Smooth muscle cell (in vitro differentiated cells): ENCODE results near the gene MAPK12. TPM values are rescaled to one million over a fixed set of nuclear protein-coding genes. Genes with fewer than 3 reads are reported as not detected.
A peak's percentile ranks its signal among the peaks of the same experiment; 100 is the strongest.

ENCODE experiments used
- DNase-seq: peaks from one replicate; lab custom pipeline; 2025; ENCODE audit not compliant: unreplicated experiment; lab: John Stamatoyannopoulos, UW
- H2AFZ ChIP-seq: fragments of 200-600 bp; sonication (generic); 2 replicates; pipeline ENCODE4 v1.6.0; 2016; ENCODE audit warnings: antibody characterized with exemption, low read depth, mild to moderate bottlenecking
- H3F3A ChIP-seq: fragments of 200-600 bp; sonication (generic); 2 replicates; pipeline ENCODE4 v1.6.0; 2017; ENCODE audit warnings: antibody characterized with exemption, low read depth
- H3K27ac ChIP-seq: fragments of 200-600 bp; sonication (generic); 2 replicates; pipeline ENCODE4 v1.5.1; 2016; ENCODE audit warnings: low read depth, mild to moderate bottlenecking
- H3K27me3 ChIP-seq: fragments of 200-600 bp; sonication (generic); 2 replicates; pipeline ENCODE4 v1.6.1; 2016; ENCODE audit warnings: low read depth, mild to moderate bottlenecking
- H3K36me3 ChIP-seq: fragments of 200-600 bp; sonication (generic); 2 replicates; pipeline ENCODE4 v1.5.1; 2016; ENCODE audit warnings: low read depth
- H3K4me1 ChIP-seq: fragments of 200-600 bp; sonication (generic); 2 replicates; pipeline ENCODE4 v1.5.1; 2016; ENCODE audit warnings: low read depth
- H3K4me2 ChIP-seq: fragments of 200-600 bp; sonication (generic); 2 replicates; pipeline ENCODE4 v1.6.0; 2016; ENCODE audit warnings: mild to moderate bottlenecking
- H3K4me3 ChIP-seq: fragments of 200-600 bp; sonication (generic); 2 replicates; pipeline ENCODE4 v1.5.1; 2016; ENCODE audit warnings: mild to moderate bottlenecking
- H3K79me2 ChIP-seq: fragments of 200-600 bp; sonication (generic); 2 replicates; pipeline ENCODE4 v1.6.0; 2016; ENCODE audit warnings: low read depth, mild to moderate bottlenecking
- H3K9ac ChIP-seq: fragments of 200-600 bp; sonication (generic); 2 replicates; pipeline ENCODE4 v1.6.0; 2016; ENCODE audit warnings: low read depth
- H3K9me3 ChIP-seq: fragments of 200-600 bp; sonication (generic); replicated peaks from 2 replicates; pipeline ENCODE4 v1.5.1; 2016; ENCODE audit warnings: low read depth
- H4K20me1 ChIP-seq: fragments of 200-600 bp; sonication (generic); 2 replicates; pipeline ENCODE4 v1.6.0; 2016; ENCODE audit warnings: low read depth
- CTCF ChIP-seq: fragments of 200-600 bp; sonication (generic); IDR thresholded peaks from 2 replicates; pipeline ENCODE4 v1.5.1; 2017; ENCODE audit warnings: borderline replicate concordance, mild to moderate bottlenecking, antibody characterized with exemption; ENCODE audit not compliant: insufficient read depth, poor library complexity, severe bottlenecking
- WGBS: methylation state at CpG from one replicate; pipeline ENCODE4 v1.1.7; 2016; ENCODE audit warnings: low lambda C conversion rate; 5-methylcytosine and 5-hydroxymethylcytosine counted together
- polyA plus RNA-seq: library from polyadenylated mRNA; unstranded; fragments of >200 nt; fragmentation: Nextera tagmentation; extraction: Ambion mirVana; gene quantifications from 2 replicates; pipeline ENCODE4 v1.2.1, GENCODE V29; 2016
- total RNA-seq: library from RNA; depleted of rRNA; stranded (reverse); fragments of >200 nt; gene quantifications from 2 replicates; pipeline ENCODE4 v1.2.3, GENCODE V29; 2014

The MAPK12 gene
- total and polyA plus RNA-seq, 2 experiments from 2014 or later, result 14.9 to 26.2 TPM

- peaks cover 39% of the 10 kb centered on the region for H3K79me2 ChIP-seq
- peaks cover 25% of the 10 kb centered on the region for H3K4me1 ChIP-seq
- no peak for DNase-seq
- H3K27me3 ChIP-seq, result no peaks in the 10 kb centered on the region
- peak overlapping the region; percentile 76 for H3K27ac ChIP-seq
- peaks cover 31% of the 10 kb centered on the region for H3F3A ChIP-seq
- no peak overlapping the region for H2AFZ ChIP-seq
- 77% methylated on average over 16 of the region's 19 CpGs for WGBS
- no peak overlapping the region for H3K4me3 ChIP-seq
- H3K9ac ChIP-seq, result no peak overlapping the region
- H3K4me2 ChIP-seq, result peak overlapping the region; percentile 64
- TF ChIP-seq CTCF, result no peak
- H3K36me3 ChIP-seq, result no peaks in the 10 kb centered on the region
- no peaks in the 10 kb centered on the region for H3K9me3 ChIP-seq
- peaks cover 22% of the 10 kb centered on the region for H4K20me1 ChIP-seq
Measured at GRCh38 chr22:50307890-50308596, 46.6 kb upstream of the MAPK12 start.

GRCh38 chr22:50306753-50307749 lies 45.6 kb upstream of the MAPK12 start, which contains the start of gene PLXNB2:
Gene PLXNB2, minus strand, starts transcription at chr22:50307646. Its CDS starts 17,062 bp downstream, at chr22:50290584.
- H3F3A ChIP-seq, result peaks cover 34% of the 10 kb centered on the region
- TF ChIP-seq CTCF, result no peak
- peak within 1 kb of the TSS; percentile 94 for H3K4me3 ChIP-seq
- peaks cover 30% of the 10 kb centered on the region for H3K4me1 ChIP-seq
- DNase-seq, result no peak
- peaks cover 32% of the 10 kb centered on the region for H4K20me1 ChIP-seq
- no peaks in the 10 kb centered on the region for H3K36me3 ChIP-seq
- H3K9ac ChIP-seq, result peak within 1 kb of the TSS; percentile 99
- 2% methylated on average over 79 of the region's 105 CpGs for WGBS
- H3K9me3 ChIP-seq, result no peaks in the 10 kb centered on the region
- peak within 1 kb of the TSS; percentile 96 for H3K27ac ChIP-seq
- H2AFZ ChIP-seq, result no peak within 1 kb of the TSS
- H3K4me2 ChIP-seq, result peak within 1 kb of the TSS; percentile 100
- H3K27me3 ChIP-seq, result no peaks in the 10 kb centered on the region
- peaks cover 49% of the 10 kb centered on the region for H3K79me2 ChIP-seq

- Histone ChIP-seq H3K9ac (peak overlapping the region; percentile 99), H3K4me2 (peak overlapping the region; percentile 100), H3K4me3 (peak overlapping the region; percentile 94), H3K27ac (peak overlapping the region; percentile 96), H4K20me1 (peaks cover 42% of the 10 kb centered on the region), H3K4me1 (peaks cover 36% of the 10 kb centered on the region), H3K27me3 (no peaks in the 10 kb centered on the region), H3K36me3 (no peaks in the 10 kb centered on the region), H3K9me3 (no peaks in the 10 kb centered on the region), H3F3A (peaks cover 34% of the 10 kb centered on the region), H3K79me2 (peaks cover 59% of the 10 kb centered on the region), H2AFZ (no peak overlapping the region)
- TF ChIP-seq CTCF, result no peak
- DNase-seq, result peak; percentile 78
- 4% methylated on average over 21 of the region's 21 CpGs for WGBS
Measured at GRCh38 chr22:50305923-50306566, 44.6 kb upstream of the MAPK12 start.
